Measurements from ENCODE around the gene ILK. TPM values are rescaled to one million over a fixed set of nuclear protein-coding genes. Genes with fewer than 3 reads are reported as not detected.

Gene ILK
- total RNA-seq, 1 donor from 2014 or later = 209 TPM

DNA sequence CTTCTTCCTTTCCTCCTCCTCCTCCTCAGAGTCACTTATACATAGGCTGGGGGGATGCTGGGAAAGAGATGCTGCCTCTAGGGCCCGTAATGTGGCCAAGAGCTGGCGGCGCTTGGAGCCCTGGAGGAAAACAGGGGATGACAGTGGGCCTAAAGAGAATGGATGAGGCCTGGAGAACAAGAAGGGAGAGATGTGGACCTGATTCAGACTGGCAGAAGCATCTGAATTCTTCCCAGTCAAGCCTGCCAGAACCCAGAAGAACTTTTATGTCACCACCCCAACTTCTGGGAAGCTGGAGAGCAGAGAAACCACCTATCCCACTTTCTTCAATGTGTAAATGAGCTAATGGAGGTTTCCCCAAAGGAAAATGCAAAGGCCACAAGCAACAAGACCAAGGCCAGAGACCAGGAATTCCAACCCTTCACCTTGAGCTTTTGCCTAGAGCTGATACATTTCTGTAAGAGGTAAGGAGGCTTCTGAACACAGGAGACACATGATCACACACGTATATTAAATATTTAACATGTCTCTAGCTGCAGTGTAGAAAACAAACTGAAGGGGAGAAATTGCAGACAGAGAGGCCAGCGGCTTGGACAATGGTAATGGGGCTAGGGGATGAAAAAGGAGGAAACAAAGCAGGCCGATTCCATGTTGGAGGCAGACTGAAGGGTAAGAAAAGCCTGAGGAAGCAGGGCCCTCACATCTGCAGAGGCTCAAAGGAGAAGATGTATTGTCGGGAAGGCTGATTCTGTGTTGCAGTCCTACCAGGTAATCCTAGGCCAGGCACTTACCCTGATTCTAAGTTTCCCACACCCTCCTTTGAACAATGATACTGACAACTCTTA lies 1.3 kb upstream of the ILK start:
- Mint-ChIP-seq H3K4me1 (ENCODE audit: unreplicated experiment) (peaks cover 2% of the 10 kb centered on the region), H3K4me3 (ENCODE audit: unreplicated experiment) (no peak overlapping the region), H3K9me3 (ENCODE audit: unreplicated experiment) (no peaks in the 10 kb centered on the region), H3K27me3 (ENCODE audit: unreplicated experiment) (no peaks in the 10 kb centered on the region), H3K36me3 (ENCODE audit: unreplicated experiment) (peaks cover 14% of the 10 kb centered on the region), H3K27ac (ENCODE audit: unreplicated experiment) (no peak overlapping the region)
- TF ChIP-seq, protein P1, sequence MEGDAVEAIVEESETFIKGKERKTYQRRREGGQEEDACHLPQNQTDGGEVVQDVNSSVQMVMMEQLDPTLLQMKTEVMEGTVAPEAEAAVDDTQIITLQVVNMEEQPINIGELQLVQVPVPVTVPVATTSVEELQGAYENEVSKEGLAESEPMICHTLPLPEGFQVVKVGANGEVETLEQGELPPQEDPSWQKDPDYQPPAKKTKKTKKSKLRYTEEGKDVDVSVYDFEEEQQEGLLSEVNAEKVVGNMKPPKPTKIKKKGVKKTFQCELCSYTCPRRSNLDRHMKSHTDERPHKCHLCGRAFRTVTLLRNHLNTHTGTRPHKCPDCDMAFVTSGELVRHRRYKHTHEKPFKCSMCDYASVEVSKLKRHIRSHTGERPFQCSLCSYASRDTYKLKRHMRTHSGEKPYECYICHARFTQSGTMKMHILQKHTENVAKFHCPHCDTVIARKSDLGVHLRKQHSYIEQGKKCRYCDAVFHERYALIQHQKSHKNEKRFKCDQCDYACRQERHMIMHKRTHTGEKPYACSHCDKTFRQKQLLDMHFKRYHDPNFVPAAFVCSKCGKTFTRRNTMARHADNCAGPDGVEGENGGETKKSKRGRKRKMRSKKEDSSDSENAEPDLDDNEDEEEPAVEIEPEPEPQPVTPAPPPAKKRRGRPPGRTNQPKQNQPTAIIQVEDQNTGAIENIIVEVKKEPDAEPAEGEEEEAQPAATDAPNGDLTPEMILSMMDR (IDR thresholded peaks at IDR 0.05) = no peak
- peak; percentile 44 for DNase-seq (ENCODE audit: extremely low spot score, unreplicated experiment)

GRCh38 chr11:6604081-6604626 lies 580 bp downstream of the ILK start:
- DNase-seq (ENCODE audit: extremely low spot score, unreplicated experiment) = peak; percentile 86
- Mint-ChIP-seq H3K4me3 (ENCODE audit: unreplicated experiment) (no peak overlapping the region), H3K4me1 (ENCODE audit: unreplicated experiment) (peaks cover 12% of the 10 kb centered on the region), H3K36me3 (ENCODE audit: unreplicated experiment) (peaks cover 14% of the 10 kb centered on the region), H3K27ac (ENCODE audit: unreplicated experiment) (no peak overlapping the region), H3K27me3 (ENCODE audit: unreplicated experiment) (no peaks in the 10 kb centered on the region), H3K9me3 (ENCODE audit: unreplicated experiment) (no peaks in the 10 kb centered on the region)
- TF ChIP-seq, protein P1 (IDR thresholded peaks at IDR 0.05) = peak; percentile 29

DNA sequence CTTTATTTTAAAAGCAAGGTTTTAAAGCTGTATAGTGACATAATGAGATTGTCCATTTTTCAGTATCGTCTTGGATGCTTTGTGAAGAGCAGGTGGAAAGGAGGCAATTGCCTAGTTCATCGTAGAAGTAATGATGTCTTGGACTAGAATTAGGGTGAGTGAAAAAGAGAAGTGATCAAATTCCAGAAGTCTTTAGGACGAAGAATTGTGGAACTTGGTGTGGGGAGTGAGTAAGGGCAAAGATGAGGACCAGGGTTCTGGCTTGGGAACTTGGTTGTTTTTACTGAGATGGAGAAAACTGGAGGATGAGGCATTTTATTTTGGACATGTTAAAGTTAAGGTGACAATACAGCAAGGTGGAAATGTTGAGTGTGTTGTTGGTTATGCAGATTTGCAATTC lies 1.2 kb downstream of the ILK start:
- no peak overlapping the region for H3K4me3 Mint-ChIP-seq (ENCODE audit: unreplicated experiment)
- TF ChIP-seq, protein P1 (IDR thresholded peaks at IDR 0.05) = no peak
- H3K4me1 Mint-ChIP-seq (ENCODE audit: unreplicated experiment) = peaks cover 12% of the 10 kb centered on the region
- no peak for DNase-seq (ENCODE audit: extremely low spot score, unreplicated experiment)
- peaks cover 16% of the 10 kb centered on the region for H3K36me3 Mint-ChIP-seq (ENCODE audit: unreplicated experiment)
- no peaks in the 10 kb centered on the region for H3K27me3 Mint-ChIP-seq (ENCODE audit: unreplicated experiment)
- no peaks in the 10 kb centered on the region for H3K9me3 Mint-ChIP-seq (ENCODE audit: unreplicated experiment)
- H3K27ac Mint-ChIP-seq (ENCODE audit: unreplicated experiment) = no peak overlapping the region

- peaks cover 23% of the 10 kb centered on the region for H3K4me1 Mint-ChIP-seq (ENCODE audit: unreplicated experiment)
- no peak overlapping the region for H3K4me3 Mint-ChIP-seq (ENCODE audit: unreplicated experiment)
- H3K27me3 Mint-ChIP-seq (ENCODE audit: unreplicated experiment) = no peaks in the 10 kb centered on the region
- H3K27ac Mint-ChIP-seq (ENCODE audit: unreplicated experiment) = no peak overlapping the region
- H3K36me3 Mint-ChIP-seq (ENCODE audit: unreplicated experiment) = peaks cover 22% of the 10 kb centered on the region
- TF ChIP-seq, protein P1 (IDR thresholded peaks at IDR 0.05) = no peak
- no peaks in the 10 kb centered on the region for H3K9me3 Mint-ChIP-seq (ENCODE audit: unreplicated experiment)
- DNase-seq (ENCODE audit: extremely low spot score, unreplicated experiment) = peak; percentile 92
Measured at GRCh38 chr11:6606471-6607189, 3.1 kb downstream of the ILK start.
